GM10266 (cell line): Measurements from ENCODE around the gene STIM1.

ENCODE experiments used
- DNase-seq: peaks from one replicate; pipeline ENCODE4 v3.0.0; 2012; ENCODE audit errors: extremely low spot score
- CTCF ChIP-seq: IDR thresholded peaks from 2 replicates; pipeline ENCODE4 v1.5.1; 2012; ENCODE audit warnings: mild to moderate bottlenecking, low read depth; ENCODE audit not compliant: control insufficient read depth, insufficient read depth; ENCODE audit errors: missing control alignments

STIM1 gene

GRCh38 chr11:3866206-3866605 is 10.7 kb downstream of the STIM1 start:
- no peak for TF ChIP-seq CTCF
- DNase-seq: no peak

GRCh38 chr11:3866836-3867208 is 11.4 kb downstream of the STIM1 start:
- TF ChIP-seq CTCF: no peak
- no peak for DNase-seq

GRCh38 chr11:3867209-3868091 is 12.0 kb downstream of the STIM1 start:
- no peak for TF ChIP-seq CTCF
- DNase-seq: no peak

- no peak for DNase-seq
Observed at GRCh38 chr11:3873712-3874349, 18.4 kb downstream of the STIM1 start.

GRCh38 chr11:3876613-3877012 is 21.1 kb downstream of the STIM1 start:
- TF ChIP-seq CTCF: no peak

More at GRCh38 chr11:3873712-3874349, 18.4 kb downstream of the STIM1 start:
- no peak for TF ChIP-seq CTCF

GRCh38 chr11:3877364-3878257 is 22.1 kb downstream of the STIM1 start:
- no peak for TF ChIP-seq CTCF
- DNase-seq: no peak

More at GRCh38 chr11:3876613-3877012, 21.1 kb downstream of the STIM1 start:
- DNase-seq: no peak
